SK-N-SH (cell line): Measurements from ENCODE around the gene THSD7B.

ENCODE experiments used
- ELF1 ChIP-seq: IDR thresholded peaks from 2 replicates; pipeline ENCODE4 v1.4.0; 2012
- EZH2phosphoT487 ChIP-seq: fragments of 200-600 bp; sonication (generic); IDR thresholded peaks from 2 replicates; pipeline ENCODE4 v1.6.1; 2017; ENCODE audit warnings: low read depth, mixed run types, mild to moderate bottlenecking, antibody characterized with exemption, moderate library complexity, borderline replicate concordance
- FOXJ3 ChIP-seq: sonication (generic); formaldehyde crosslinking; IDR thresholded peaks from 2 replicates; pipeline ENCODE4 v1.5.1; 2020; ENCODE audit warnings: mild to moderate bottlenecking, missing genetic modification reagents
- FOXM1 ChIP-seq: IDR thresholded peaks from 2 replicates; pipeline ENCODE4 v1.4.0; 2012; ENCODE audit warnings: low read depth, mild to moderate bottlenecking
- GATA2 ChIP-seq: sonication (generic); formaldehyde crosslinking; IDR thresholded peaks from 2 replicates; pipeline ENCODE4 v1.5.0; 2020; ENCODE audit warnings: mild to moderate bottlenecking, missing genetic modification reagents
- NFIC ChIP-seq: IDR thresholded peaks from 2 replicates; pipeline ENCODE4 v1.4.0; 2012; ENCODE audit warnings: borderline replicate concordance
- RCOR1 ChIP-seq: fragments of 150-350 bp; IDR thresholded peaks from 2 replicates; pipeline ENCODE4 v1.6.1; 2017; ENCODE audit warnings: antibody characterized with exemption, low read length
- RFX5 ChIP-seq: IDR thresholded peaks from 2 replicates; pipeline ENCODE4 v1.6.1; 2012; ENCODE audit warnings: mild to moderate bottlenecking, improper control_type of control experiment, low read length
- RXRA ChIP-seq: IDR thresholded peaks from 2 replicates; pipeline ENCODE4 v1.4.0; 2012; ENCODE audit warnings: low read depth, mild to moderate bottlenecking, borderline replicate concordance
- TAF1 ChIP-seq: IDR thresholded peaks from 2 replicates; pipeline ENCODE4 v1.6.1; 2012; ENCODE audit warnings: low read depth, mild to moderate bottlenecking, low read length, moderate library complexity, borderline replicate concordance
- TEAD4 ChIP-seq: IDR thresholded peaks from 2 replicates; pipeline ENCODE4 v1.4.0; 2012; ENCODE audit warnings: mild to moderate bottlenecking, borderline replicate concordance; ENCODE audit not compliant: insufficient read depth
- TF ChIP-seq, protein P1 (sequence below): fragments of 200-600 bp; sonication (generic); IDR thresholded peaks from 2 replicates; pipeline ENCODE4 v1.6.1; 2017; ENCODE audit warnings: antibody characterized with exemption, mild to moderate bottlenecking, moderate library complexity
- TF ChIP-seq, protein P2 (sequence below): fragments of 150-350 bp; IDR thresholded peaks from 2 replicates; pipeline ENCODE4 v1.6.1; 2016; ENCODE audit warnings: mild to moderate bottlenecking, low read depth, low read length

DNA sequence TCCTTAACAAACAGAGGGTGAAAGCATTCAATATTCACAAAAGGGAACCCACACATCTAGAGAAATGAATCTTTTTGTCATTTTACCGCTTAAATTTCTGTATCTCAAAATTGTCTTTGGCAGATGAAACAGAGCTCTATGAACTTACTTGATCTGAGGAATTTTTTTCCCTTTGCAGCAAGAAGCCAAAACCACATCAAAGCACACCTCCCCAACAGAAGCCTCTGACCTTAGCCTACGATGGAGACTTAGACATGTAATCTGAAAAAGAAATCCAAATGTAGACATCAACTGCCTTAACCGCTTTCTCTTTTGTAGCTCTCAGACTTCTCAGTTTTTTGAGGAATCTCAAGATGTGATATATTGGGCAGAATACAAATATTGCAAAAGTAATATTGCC is 911.0 kb downstream of the THSD7B start:
- TF ChIP-seq NFIC, result no peak
- TF ChIP-seq EZH2phosphoT487, result no peak
- TF ChIP-seq RFX5, result no peak
- no peak for TF ChIP-seq ELF1
- TF ChIP-seq FOXM1, result no peak
- TF ChIP-seq, protein P1, sequence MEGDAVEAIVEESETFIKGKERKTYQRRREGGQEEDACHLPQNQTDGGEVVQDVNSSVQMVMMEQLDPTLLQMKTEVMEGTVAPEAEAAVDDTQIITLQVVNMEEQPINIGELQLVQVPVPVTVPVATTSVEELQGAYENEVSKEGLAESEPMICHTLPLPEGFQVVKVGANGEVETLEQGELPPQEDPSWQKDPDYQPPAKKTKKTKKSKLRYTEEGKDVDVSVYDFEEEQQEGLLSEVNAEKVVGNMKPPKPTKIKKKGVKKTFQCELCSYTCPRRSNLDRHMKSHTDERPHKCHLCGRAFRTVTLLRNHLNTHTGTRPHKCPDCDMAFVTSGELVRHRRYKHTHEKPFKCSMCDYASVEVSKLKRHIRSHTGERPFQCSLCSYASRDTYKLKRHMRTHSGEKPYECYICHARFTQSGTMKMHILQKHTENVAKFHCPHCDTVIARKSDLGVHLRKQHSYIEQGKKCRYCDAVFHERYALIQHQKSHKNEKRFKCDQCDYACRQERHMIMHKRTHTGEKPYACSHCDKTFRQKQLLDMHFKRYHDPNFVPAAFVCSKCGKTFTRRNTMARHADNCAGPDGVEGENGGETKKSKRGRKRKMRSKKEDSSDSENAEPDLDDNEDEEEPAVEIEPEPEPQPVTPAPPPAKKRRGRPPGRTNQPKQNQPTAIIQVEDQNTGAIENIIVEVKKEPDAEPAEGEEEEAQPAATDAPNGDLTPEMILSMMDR, result no peak
- no peak for TF ChIP-seq TAF1
- TF ChIP-seq RCOR1, result no peak
- TF ChIP-seq FOXJ3, result no peak
- TF ChIP-seq, protein P2, sequence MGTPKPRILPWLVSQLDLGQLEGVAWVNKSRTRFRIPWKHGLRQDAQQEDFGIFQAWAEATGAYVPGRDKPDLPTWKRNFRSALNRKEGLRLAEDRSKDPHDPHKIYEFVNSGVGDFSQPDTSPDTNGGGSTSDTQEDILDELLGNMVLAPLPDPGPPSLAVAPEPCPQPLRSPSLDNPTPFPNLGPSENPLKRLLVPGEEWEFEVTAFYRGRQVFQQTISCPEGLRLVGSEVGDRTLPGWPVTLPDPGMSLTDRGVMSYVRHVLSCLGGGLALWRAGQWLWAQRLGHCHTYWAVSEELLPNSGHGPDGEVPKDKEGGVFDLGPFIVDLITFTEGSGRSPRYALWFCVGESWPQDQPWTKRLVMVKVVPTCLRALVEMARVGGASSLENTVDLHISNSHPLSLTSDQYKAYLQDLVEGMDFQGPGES, result no peak
- no peak for TF ChIP-seq TEAD4
- TF ChIP-seq RXRA, result no peak
- TF ChIP-seq GATA2, result no peak
